ENCODE measurements around the gene HYLS1. TPM values are rescaled to one million over a fixed set of nuclear protein-coding genes. Genes with fewer than 3 reads are reported as not detected.

Gene HYLS1
- total and polyA plus RNA-seq, 2 donors (not counting 1 experiment from before 2014, with no cell fraction given): 6.3 to 6.8 TPM

DNA sequence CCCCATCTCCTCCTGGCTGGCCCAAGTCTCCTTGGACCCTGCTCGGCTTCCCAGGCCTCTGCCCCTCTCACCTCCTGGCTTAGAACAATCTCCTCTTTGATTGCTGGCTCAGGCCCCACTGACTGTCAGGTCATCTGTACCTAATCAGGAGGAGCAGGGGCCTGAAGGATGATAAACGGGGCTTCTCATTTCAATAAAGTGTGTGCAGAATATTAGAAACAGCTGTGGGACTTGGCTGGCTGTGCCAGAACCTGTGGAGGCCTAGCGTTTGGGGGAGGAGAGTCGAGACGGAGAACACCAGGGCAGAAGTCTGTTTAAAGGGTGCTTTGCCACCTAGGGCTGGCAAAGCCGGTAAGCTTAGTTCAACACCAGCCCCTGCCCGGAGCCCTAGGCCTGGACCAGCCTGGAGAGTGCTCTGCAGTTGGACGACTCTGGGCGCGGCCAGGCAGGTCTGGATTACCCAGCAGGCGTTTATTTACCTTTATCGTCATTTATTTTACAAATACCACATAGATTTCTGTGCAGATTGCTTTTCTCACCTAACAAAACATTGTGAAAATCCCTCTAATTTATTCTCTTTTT lies 48.2 kb downstream of the HYLS1 start:
- Histone ChIP-seq H3K27ac (ENCODE audit: insufficient read depth, low read length) (no peak overlapping the region), H3K9me3 (ENCODE audit: control insufficient read depth, insufficient read depth, low read depth, low read length) (no peaks in the 10 kb centered on the region), H4K20me1 (ENCODE audit: control insufficient read depth, extremely low read depth, insufficient read depth, low read length) (no peaks in the 10 kb centered on the region), H3K4me3 (replicated peaks in 1 of 4; ENCODE audit: control extremely low read depth in 1 of 4, insufficient read depth in 1 of 4, low read depth in 3 of 4, low read length in 4 of 4) (no peak overlapping the region), H3K79me2 (ENCODE audit: control insufficient read depth, insufficient read depth, low read length) (no peaks in the 10 kb centered on the region), H3K4me2 (ENCODE audit: extremely low read depth, insufficient read depth, low read length) (no peak overlapping the region), H3K27me3 (ENCODE audit: control insufficient read depth, insufficient read depth, low read length) (peaks cover 5% of the 10 kb centered on the region), H3K4me1 (ENCODE audit: control insufficient read depth, extremely low read depth, insufficient read depth, low read length) (no peaks in the 10 kb centered on the region), H2AFZ (ENCODE audit: low read length) (no peak overlapping the region), H3K36me3 (ENCODE audit: control insufficient read depth, insufficient read depth, low read length) (no peaks in the 10 kb centered on the region), H3K9ac (ENCODE audit: insufficient read depth, low read length) (no peak overlapping the region)
- no peak for TF ChIP-seq EZH2 (IDR thresholded peaks at IDR 0.05; ENCODE audit: low read length, missing control alignments)
- TF ChIP-seq, protein P1, sequence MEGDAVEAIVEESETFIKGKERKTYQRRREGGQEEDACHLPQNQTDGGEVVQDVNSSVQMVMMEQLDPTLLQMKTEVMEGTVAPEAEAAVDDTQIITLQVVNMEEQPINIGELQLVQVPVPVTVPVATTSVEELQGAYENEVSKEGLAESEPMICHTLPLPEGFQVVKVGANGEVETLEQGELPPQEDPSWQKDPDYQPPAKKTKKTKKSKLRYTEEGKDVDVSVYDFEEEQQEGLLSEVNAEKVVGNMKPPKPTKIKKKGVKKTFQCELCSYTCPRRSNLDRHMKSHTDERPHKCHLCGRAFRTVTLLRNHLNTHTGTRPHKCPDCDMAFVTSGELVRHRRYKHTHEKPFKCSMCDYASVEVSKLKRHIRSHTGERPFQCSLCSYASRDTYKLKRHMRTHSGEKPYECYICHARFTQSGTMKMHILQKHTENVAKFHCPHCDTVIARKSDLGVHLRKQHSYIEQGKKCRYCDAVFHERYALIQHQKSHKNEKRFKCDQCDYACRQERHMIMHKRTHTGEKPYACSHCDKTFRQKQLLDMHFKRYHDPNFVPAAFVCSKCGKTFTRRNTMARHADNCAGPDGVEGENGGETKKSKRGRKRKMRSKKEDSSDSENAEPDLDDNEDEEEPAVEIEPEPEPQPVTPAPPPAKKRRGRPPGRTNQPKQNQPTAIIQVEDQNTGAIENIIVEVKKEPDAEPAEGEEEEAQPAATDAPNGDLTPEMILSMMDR (conservative IDR thresholded peaks at IDR 0.05 in 1 of 2, IDR thresholded peaks at IDR 0.05 in 1 of 2; ENCODE audit: low read depth in 1 of 2, low read length in 2 of 2): no peak
- DNase-seq (ENCODE audit: low read depth in 2 of 2): peak in 1 of 2 donors; percentile 11

DNA sequence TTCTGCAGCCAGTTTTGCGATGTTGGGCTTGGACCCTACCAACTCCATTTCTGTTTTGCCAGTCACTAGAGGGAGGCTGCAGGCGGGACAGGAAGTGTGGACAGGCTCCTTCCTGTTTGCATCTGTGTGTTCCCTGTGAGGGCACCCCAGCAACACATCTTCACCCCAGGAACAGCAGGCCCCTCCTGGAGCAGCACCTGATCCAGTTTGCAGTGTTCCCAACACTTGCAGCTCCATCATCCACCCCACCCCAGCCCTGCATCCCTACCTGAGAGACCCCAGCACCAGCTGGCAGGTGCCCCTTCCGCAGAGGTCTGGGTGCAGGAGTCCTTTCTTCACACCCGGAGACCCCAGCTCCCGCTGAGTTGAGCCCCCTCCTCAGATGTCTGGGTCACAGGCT lies 51.0 kb downstream of the HYLS1 start:
- Histone ChIP-seq H3K9me3 (ENCODE audit: control insufficient read depth, insufficient read depth, low read depth, low read length) (no peaks in the 10 kb centered on the region), H2AFZ (ENCODE audit: low read length) (no peak overlapping the region), H4K20me1 (ENCODE audit: control insufficient read depth, extremely low read depth, insufficient read depth, low read length) (no peaks in the 10 kb centered on the region), H3K4me1 (ENCODE audit: control insufficient read depth, extremely low read depth, insufficient read depth, low read length) (no peaks in the 10 kb centered on the region), H3K4me3 (replicated peaks in 1 of 4; ENCODE audit: control extremely low read depth in 1 of 4, insufficient read depth in 1 of 4, low read depth in 3 of 4, low read length in 4 of 4) (no peak overlapping the region), H3K4me2 (ENCODE audit: extremely low read depth, insufficient read depth, low read length) (no peak overlapping the region), H3K79me2 (ENCODE audit: control insufficient read depth, insufficient read depth, low read length) (no peaks in the 10 kb centered on the region), H3K9ac (ENCODE audit: insufficient read depth, low read length) (no peak overlapping the region), H3K36me3 (ENCODE audit: control insufficient read depth, insufficient read depth, low read length) (no peaks in the 10 kb centered on the region), H3K27ac (ENCODE audit: insufficient read depth, low read length) (no peak overlapping the region), H3K27me3 (ENCODE audit: control insufficient read depth, insufficient read depth, low read length) (no peaks in the 10 kb centered on the region)
- TF ChIP-seq EZH2 (IDR thresholded peaks at IDR 0.05; ENCODE audit: low read length, missing control alignments): no peak
- TF ChIP-seq, protein P1 (conservative IDR thresholded peaks at IDR 0.05 in 1 of 2, IDR thresholded peaks at IDR 0.05 in 1 of 2; ENCODE audit: low read depth in 1 of 2, low read length in 2 of 2): no peak
- DNase-seq (ENCODE audit: low read depth in 2 of 2): no peak

DNA sequence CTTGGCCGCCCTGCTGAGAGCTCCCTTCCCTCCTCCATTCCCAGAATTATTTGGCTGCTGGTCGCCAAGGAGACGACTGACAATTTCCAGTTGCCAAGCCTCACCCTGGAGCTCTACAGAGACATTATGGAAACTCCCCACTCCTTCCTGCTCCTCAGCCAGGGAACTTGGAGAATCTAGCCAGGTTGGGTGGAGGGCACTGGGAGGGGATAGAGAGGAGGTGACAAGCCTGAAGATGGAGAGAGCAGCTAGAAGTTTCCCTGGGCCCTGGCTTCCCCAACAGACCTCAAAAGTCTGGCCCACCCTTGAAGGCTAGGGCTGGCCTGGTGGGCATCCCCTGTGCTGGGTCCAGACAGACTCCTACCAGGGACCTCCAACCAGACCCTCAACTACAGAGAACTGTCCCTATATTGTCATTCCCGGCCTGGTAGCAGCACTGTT lies 51.6 kb downstream of the HYLS1 start:
- Histone ChIP-seq H3K9me3 (ENCODE audit: control insufficient read depth, insufficient read depth, low read depth, low read length) (no peaks in the 10 kb centered on the region), H4K20me1 (ENCODE audit: control insufficient read depth, extremely low read depth, insufficient read depth, low read length) (no peaks in the 10 kb centered on the region), H3K4me2 (ENCODE audit: extremely low read depth, insufficient read depth, low read length) (no peak overlapping the region), H3K27ac (ENCODE audit: insufficient read depth, low read length) (no peak overlapping the region), H3K9ac (ENCODE audit: insufficient read depth, low read length) (no peak overlapping the region), H3K27me3 (ENCODE audit: control insufficient read depth, insufficient read depth, low read length) (no peaks in the 10 kb centered on the region), H3K4me3 (replicated peaks in 1 of 4; ENCODE audit: control extremely low read depth in 1 of 4, insufficient read depth in 1 of 4, low read depth in 3 of 4, low read length in 4 of 4) (no peak overlapping the region), H3K79me2 (ENCODE audit: control insufficient read depth, insufficient read depth, low read length) (no peaks in the 10 kb centered on the region), H2AFZ (ENCODE audit: low read length) (no peak overlapping the region), H3K36me3 (ENCODE audit: control insufficient read depth, insufficient read depth, low read length) (no peaks in the 10 kb centered on the region), H3K4me1 (ENCODE audit: control insufficient read depth, extremely low read depth, insufficient read depth, low read length) (no peaks in the 10 kb centered on the region)
- no peak for DNase-seq (ENCODE audit: low read depth in 2 of 2)
- TF ChIP-seq, protein P1 (conservative IDR thresholded peaks at IDR 0.05 in 1 of 2, IDR thresholded peaks at IDR 0.05 in 1 of 2; ENCODE audit: low read depth in 1 of 2, low read length in 2 of 2): no peak
- no peak for TF ChIP-seq EZH2 (IDR thresholded peaks at IDR 0.05; ENCODE audit: low read length, missing control alignments)
